ENCODE data around the gene NPAT. TPM values are rescaled to one million over a fixed set of nuclear protein-coding genes. Genes with fewer than 3 reads are reported as not detected.
A peak's percentile ranks its signal among the peaks of the same experiment; 100 is the strongest.

NPAT gene
- total RNA-seq, 1 donor from 2014 or later = 16.7 TPM

DNA sequence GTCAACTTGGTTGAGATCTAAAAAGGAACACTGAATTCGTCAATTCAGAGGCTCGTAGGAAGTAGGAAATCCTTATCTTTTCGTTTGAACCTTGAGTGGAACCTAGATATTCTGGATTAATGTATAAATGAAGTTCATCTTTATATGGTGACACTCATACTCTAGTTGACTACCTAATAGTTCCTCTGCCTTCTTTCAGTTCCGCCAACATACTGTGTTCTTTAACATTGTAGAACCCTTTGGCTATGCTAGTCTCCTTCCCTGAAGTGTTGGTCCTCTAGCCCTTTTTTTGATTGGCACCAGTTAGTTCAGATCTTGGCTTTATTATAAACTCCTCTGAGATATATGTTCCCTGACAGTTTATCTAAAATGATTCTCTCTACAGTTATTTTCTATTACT lies 1.9 kb upstream of the NPAT start:
- Histone ChIP-seq H3K4me3 (peak overlapping the region; percentile 80), H3K9me3 (no peaks in the 10 kb centered on the region), H3K36me3 (peaks cover 20% of the 10 kb centered on the region), H3K27me3 (ENCODE audit: low read depth) (no peaks in the 10 kb centered on the region), H3K27ac (peak overlapping the region; percentile 96), H3K4me1 (peaks cover 50% of the 10 kb centered on the region)
- DNase-seq (no peak), ATAC-seq (no peak)
- intact Hi-C loops (cut with DNase I) = no loop called here
- TF ChIP-seq, protein P1, sequence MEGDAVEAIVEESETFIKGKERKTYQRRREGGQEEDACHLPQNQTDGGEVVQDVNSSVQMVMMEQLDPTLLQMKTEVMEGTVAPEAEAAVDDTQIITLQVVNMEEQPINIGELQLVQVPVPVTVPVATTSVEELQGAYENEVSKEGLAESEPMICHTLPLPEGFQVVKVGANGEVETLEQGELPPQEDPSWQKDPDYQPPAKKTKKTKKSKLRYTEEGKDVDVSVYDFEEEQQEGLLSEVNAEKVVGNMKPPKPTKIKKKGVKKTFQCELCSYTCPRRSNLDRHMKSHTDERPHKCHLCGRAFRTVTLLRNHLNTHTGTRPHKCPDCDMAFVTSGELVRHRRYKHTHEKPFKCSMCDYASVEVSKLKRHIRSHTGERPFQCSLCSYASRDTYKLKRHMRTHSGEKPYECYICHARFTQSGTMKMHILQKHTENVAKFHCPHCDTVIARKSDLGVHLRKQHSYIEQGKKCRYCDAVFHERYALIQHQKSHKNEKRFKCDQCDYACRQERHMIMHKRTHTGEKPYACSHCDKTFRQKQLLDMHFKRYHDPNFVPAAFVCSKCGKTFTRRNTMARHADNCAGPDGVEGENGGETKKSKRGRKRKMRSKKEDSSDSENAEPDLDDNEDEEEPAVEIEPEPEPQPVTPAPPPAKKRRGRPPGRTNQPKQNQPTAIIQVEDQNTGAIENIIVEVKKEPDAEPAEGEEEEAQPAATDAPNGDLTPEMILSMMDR (IDR thresholded peaks at IDR 0.05) = no peak

DNA sequence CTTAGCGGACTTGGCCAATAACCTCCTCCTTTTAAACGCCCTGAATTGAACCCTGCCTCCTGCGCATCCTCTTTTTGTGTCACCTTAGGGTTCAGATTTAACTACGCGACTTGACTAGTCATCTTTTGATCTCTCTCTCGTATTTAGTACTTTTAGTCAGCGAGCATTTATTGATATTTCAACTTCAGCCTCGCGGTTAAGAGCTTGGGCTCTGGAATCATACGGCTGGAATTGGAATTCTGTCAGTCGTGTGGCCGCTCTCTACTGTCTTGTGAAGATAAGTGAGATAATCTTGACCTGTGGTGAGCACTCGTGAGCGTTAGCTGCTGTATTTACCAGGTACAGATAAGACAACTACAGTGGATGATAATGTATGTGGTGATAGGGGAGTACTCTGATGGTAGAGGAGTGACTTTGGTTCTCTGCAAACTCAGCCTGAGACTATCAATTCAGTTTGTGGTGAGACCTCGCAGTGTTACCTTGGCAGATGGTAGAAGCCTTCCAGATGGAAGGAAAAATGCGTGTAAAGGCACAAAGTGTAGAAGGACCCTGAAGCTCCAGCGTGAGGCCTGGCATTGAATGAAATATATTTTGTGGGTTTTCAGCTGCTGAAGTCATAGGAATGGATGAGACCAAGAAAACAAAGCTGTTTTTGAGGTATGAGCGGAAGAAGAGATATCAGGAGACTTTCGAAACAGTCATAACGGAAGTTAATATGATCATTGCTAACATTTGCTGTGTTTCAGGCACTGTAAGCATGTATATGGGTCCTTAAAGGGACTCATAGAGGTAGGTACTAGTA lies 1.1 kb upstream of the NPAT start:
- ATAC-seq (no peak), DNase-seq (no peak)
- peak overlapping the region; percentile 96 for H3K27ac ChIP-seq
- H3K36me3 ChIP-seq = peaks cover 12% of the 10 kb centered on the region
- no peaks in the 10 kb centered on the region for H3K27me3 ChIP-seq (ENCODE audit: low read depth)
- intact Hi-C loops (cut with DNase I) = no loop called here
- H3K4me1 ChIP-seq = peaks cover 56% of the 10 kb centered on the region
- H3K4me3 ChIP-seq = peak overlapping the region; percentile 80
- TF ChIP-seq, protein P1 (IDR thresholded peaks at IDR 0.05) = no peak
- no peaks in the 10 kb centered on the region for H3K9me3 ChIP-seq

DNA sequence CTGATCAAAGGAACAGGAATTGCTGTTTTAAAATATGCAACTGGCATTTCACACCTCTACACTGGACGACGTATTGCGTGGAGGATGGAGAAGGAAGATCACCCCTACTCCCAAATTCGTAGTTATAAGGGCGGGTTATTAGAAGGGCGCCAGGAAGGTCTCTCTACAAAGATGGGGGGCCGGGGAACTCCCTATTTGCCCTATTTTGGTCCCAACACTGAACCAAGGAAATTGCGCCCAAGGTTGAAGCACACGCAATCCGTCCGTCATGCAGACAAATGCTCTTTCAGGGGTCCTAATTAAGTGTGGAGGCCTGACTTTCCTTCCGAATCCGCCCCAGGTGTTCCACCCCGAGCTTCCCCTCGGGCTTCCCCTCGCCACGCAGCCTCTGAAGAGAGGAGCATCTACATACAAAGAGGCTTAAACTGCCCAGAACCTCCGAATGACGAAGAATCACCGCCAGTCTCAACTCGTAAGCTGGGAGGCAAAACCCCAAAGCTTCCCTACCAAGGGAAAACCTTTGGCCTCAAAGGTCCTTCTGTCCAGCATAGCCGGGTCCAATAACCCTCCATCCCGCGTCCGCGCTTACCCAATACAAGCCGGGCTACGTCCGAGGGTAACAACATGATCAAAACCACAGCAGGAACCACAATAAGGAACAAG lies 396 bp downstream of the NPAT start:
- ATAC-seq (peak in 1 of 2 donors; percentile 5), DNase-seq (no peak)
- TF ChIP-seq, protein P1 (IDR thresholded peaks at IDR 0.05) = no peak
- Histone ChIP-seq H3K27me3 (ENCODE audit: low read depth) (no peaks in the 10 kb centered on the region), H3K4me1 (peaks cover 56% of the 10 kb centered on the region), H3K36me3 (no peaks in the 10 kb centered on the region), H3K27ac (peak overlapping the region; percentile 96), H3K4me3 (peak overlapping the region; percentile 80), H3K9me3 (no peaks in the 10 kb centered on the region)
- intact Hi-C loops (cut with DNase I) = no loop called here

DNA sequence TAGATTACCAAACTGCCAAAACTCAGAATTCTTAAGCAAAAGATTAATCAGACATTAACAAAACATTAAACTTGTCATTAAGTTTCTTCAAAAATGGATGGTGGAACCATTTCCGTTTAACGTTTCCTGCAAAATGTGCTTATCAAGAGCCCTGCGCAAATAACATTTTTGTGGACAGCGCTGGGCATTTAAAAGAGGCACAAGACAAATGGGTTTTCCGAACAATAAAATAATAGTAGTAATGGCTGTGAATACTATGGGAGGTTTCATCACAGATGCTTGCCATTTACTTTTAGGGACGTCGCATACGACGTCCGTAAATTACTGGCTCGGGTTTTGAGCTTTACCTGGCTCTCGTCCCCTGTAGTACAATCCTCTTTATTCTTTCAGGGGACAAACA lies 1.1 kb downstream of the NPAT start:
- TF ChIP-seq, protein P1 (IDR thresholded peaks at IDR 0.05) = no peak
- no peak for ATAC-seq
- H3K4me3 ChIP-seq = peak overlapping the region; percentile 80
- intact Hi-C loops (cut with DNase I) = no loop called here
- H3K36me3 ChIP-seq = no peaks in the 10 kb centered on the region
- H3K27me3 ChIP-seq (ENCODE audit: low read depth) = no peaks in the 10 kb centered on the region
- H3K9me3 ChIP-seq = no peaks in the 10 kb centered on the region
- DNase-seq = no peak
- peaks cover 51% of the 10 kb centered on the region for H3K4me1 ChIP-seq
- peak overlapping the region; percentile 96 for H3K27ac ChIP-seq

DNA sequence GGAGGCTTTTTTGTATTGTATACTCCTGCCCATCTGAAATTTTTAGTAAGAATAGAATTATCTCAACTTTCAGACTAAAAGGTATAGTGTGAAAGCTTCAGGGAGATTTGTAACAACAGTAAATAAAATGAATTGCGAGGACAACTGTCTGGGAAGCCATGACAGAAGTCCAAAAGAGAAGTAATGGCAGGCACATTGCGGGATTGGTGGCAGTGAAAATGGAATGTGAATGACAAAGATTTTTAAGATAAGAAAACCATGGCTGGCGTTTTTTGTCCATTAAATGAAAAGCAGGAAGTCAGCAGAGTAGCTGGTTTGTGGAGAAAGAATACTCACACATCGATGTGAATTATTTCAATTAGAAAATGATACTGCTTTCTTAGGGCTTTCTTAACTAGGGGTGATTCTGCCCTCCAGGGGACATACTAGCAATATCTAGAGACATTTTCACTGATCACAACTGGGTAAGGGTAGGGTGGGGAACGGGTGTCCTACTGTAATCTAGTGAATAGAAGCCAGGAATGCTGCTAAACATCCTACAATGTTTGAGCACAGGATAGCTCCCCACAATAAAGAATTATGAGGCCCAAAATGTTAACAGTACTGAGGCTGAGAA lies 1.6 kb downstream of the NPAT start:
- DNase-seq (no peak), ATAC-seq (no peak)
- H3K4me3 ChIP-seq = peak overlapping the region; percentile 80
- no peaks in the 10 kb centered on the region for H3K36me3 ChIP-seq
- H3K27ac ChIP-seq = peak overlapping the region; percentile 96
- no peaks in the 10 kb centered on the region for H3K27me3 ChIP-seq (ENCODE audit: low read depth)
- H3K4me1 ChIP-seq = peaks cover 49% of the 10 kb centered on the region
- intact Hi-C loops (cut with DNase I) = no loop called here
- TF ChIP-seq, protein P1 (IDR thresholded peaks at IDR 0.05) = no peak
- H3K9me3 ChIP-seq = no peaks in the 10 kb centered on the region
